ENCODE measurements around the gene EPDR1. TPM values are rescaled to one million over a fixed set of nuclear protein-coding genes. Genes with fewer than 3 reads are reported as not detected.

Gene EPDR1
- total RNA-seq, 1 experiment from 2014 or later = 5.3 TPM

GRCh38 chr7:37921876-37922275 is 1.4 kb downstream of the EPDR1 start:
- H3K14ac ChIP-seq (ENCODE audit: insufficient read depth, low read length) = no peak overlapping the region
- H3K27me3 Mint-ChIP-seq (ENCODE audit: low read depth) = peaks cover 45% of the 10 kb centered on the region
- H3K18ac ChIP-seq (ENCODE audit: insufficient read length, low read depth, low read length) = no peak overlapping the region
- no peak overlapping the region for H2BK20ac ChIP-seq (ENCODE audit: low read depth, low read length, poor library complexity, severe bottlenecking)
- H4K20me1 ChIP-seq (ENCODE audit: control insufficient read depth, insufficient read depth, insufficient read length) = no peaks in the 10 kb centered on the region
- no peak overlapping the region for H3K56ac ChIP-seq (ENCODE audit: insufficient read length, low read depth, low read length)
- H2BK12ac ChIP-seq (ENCODE audit: insufficient read length, low read depth, low read length) = no peak overlapping the region
- H3K4me1 ChIP-seq (ENCODE audit: insufficient read depth, low read length) = no peaks in the 10 kb centered on the region
- H4K5ac ChIP-seq (ENCODE audit: insufficient read length, low read depth, low read length) = no peak overlapping the region
- H3K4me2 ChIP-seq (ENCODE audit: insufficient read depth, insufficient read length, low read length) = no peak overlapping the region
- peak overlapping the region; percentile 66 to 81 for H3K4me3 Mint-ChIP-seq
- no peak overlapping the region for H3K27ac ChIP-seq (ENCODE audit: insufficient read length, low read depth, low read length)
- no peak overlapping the region for H2AFZ ChIP-seq (ENCODE audit: low read length)
- no peak overlapping the region for H3T11ph ChIP-seq (ENCODE audit: low read length)
- peaks cover 13 to 15% of the 10 kb centered on the region in 2 experiments for H3K4me1 Mint-ChIP-seq
- DNase-seq = no peak
- no peaks in the 10 kb centered on the region for H3K79me2 ChIP-seq (ENCODE audit: insufficient read depth, low read length)
- no peak overlapping the region for H2BK5ac ChIP-seq (ENCODE audit: insufficient read length, low read length)
- no peaks in the 10 kb centered on the region for H3K9me3 ChIP-seq (ENCODE audit: control insufficient read depth, low read depth, low read length)
- H3K79me1 ChIP-seq (ENCODE audit: insufficient read depth, low read depth, low read length, poor library complexity, severe bottlenecking) = no peaks in the 10 kb centered on the region
- H2BK15ac ChIP-seq (ENCODE audit: low read depth, low read length) = no peak overlapping the region
- WGBS (ENCODE audit: extremely low coverage, insufficient read length, low lambda C conversion rate) = no CpG with 5 or more reads among the region's 4 CpGs
- H3K27ac Mint-ChIP-seq = no peak overlapping the region
- H3K9me3 Mint-ChIP-seq = peaks cover 6 to 10% of the 10 kb centered on the region in 2 experiments; a peak in 4 of 5 replicates
- H2BK120ac ChIP-seq (ENCODE audit: low read depth, low read length, poor library complexity, severe bottlenecking) = no peak overlapping the region
- H4K91ac ChIP-seq (ENCODE audit: insufficient read length, low read depth, low read length) = no peak overlapping the region
- H3K23ac ChIP-seq (ENCODE audit: insufficient read length, low read depth, low read length) = no peak overlapping the region
- H3K27me3 ChIP-seq (ENCODE audit: insufficient read depth, low read length) = no peaks in the 10 kb centered on the region
- H3K4ac ChIP-seq (ENCODE audit: low read depth, low read length) = no peak overlapping the region
- no peak overlapping the region for H3K9ac ChIP-seq (ENCODE audit: extremely low read depth, insufficient read length, low read length)
- peaks cover 13% of the 10 kb centered on the region for H3K23me2 ChIP-seq (ENCODE audit: insufficient read length, low read depth, low read length, poor library complexity, severe bottlenecking)
- no peak for TF ChIP-seq CTCF (conservative IDR thresholded peaks at IDR 0.05)
- H3K36me3 Mint-ChIP-seq (ENCODE audit: insufficient read depth in 1 of 3, low read depth in 3 of 3) = peaks cover 2 to 7% (median 4%) of the 10 kb centered on the region in 3 experiments; a peak in 5 of 7 replicates
- H4K8ac ChIP-seq (replicated peaks; ENCODE audit: insufficient read length, low read depth, low read length) = no peak overlapping the region
- no peak overlapping the region for H2AK5ac ChIP-seq (ENCODE audit: insufficient read length, low read length)

All from H9 (cell line).